Tibial nerve (tissue), 3 donors: ENCODE measurements around the gene MON2.

Experiments used
- POLR2A ChIP-seq, 2 donors: fragments of 450-650 bp; IDR thresholded peaks; one replicate each; pipeline ENCODE4 v1.6.1; 2017; ENCODE audit warnings: antibody characterized with exemption in 2 of 2, mild to moderate bottlenecking in 2 of 2, moderate library complexity in 2 of 2
- TF ChIP-seq, protein P1 (sequence below), 5 experiments: fragments of 200-600 bp in 3 of 5; fragments of 450-650 bp in 2 of 5; sonication (generic) in 3 of 5; IDR thresholded peaks; one replicate each; pipeline ENCODE4 v1.5.1; 2016 to 2019; ENCODE audit warnings: antibody characterized with exemption in 5 of 5, mild to moderate bottlenecking in 3 of 5, moderate library complexity in 2 of 5

DNA sequence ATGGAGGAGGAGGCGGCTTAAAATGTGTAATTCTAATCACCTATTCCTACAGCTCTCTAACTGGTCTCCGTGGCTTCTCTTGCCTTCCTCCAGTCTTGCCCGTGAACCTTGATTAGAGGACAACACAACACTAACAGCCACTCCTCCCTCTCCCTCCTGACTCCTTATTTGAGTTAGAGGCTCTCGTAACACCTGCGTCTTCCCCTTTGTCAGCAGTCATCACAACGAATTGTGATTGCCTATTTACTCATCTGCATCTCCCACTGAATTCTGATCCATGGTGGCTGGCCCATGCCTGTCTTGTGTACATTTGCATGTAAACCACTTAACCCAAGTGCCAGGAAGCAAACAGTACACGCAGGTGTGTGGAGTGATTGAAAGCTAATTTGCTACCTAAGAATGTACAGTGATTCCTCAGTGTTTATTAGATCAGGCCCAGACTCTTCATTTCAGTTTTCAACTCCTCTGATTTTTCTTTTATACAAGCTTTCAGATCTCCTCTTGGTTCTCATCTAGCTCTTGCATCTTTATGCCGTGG is 154.5 kb downstream of the MON2 start:
- TF ChIP-seq, protein P1, sequence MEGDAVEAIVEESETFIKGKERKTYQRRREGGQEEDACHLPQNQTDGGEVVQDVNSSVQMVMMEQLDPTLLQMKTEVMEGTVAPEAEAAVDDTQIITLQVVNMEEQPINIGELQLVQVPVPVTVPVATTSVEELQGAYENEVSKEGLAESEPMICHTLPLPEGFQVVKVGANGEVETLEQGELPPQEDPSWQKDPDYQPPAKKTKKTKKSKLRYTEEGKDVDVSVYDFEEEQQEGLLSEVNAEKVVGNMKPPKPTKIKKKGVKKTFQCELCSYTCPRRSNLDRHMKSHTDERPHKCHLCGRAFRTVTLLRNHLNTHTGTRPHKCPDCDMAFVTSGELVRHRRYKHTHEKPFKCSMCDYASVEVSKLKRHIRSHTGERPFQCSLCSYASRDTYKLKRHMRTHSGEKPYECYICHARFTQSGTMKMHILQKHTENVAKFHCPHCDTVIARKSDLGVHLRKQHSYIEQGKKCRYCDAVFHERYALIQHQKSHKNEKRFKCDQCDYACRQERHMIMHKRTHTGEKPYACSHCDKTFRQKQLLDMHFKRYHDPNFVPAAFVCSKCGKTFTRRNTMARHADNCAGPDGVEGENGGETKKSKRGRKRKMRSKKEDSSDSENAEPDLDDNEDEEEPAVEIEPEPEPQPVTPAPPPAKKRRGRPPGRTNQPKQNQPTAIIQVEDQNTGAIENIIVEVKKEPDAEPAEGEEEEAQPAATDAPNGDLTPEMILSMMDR (IDR thresholded peaks at IDR 0.05), result no peak
- no peak for TF ChIP-seq POLR2A (IDR thresholded peaks at IDR 0.05)
